ENCODE results near the gene ROM1.

The ROM1 gene

DNA sequence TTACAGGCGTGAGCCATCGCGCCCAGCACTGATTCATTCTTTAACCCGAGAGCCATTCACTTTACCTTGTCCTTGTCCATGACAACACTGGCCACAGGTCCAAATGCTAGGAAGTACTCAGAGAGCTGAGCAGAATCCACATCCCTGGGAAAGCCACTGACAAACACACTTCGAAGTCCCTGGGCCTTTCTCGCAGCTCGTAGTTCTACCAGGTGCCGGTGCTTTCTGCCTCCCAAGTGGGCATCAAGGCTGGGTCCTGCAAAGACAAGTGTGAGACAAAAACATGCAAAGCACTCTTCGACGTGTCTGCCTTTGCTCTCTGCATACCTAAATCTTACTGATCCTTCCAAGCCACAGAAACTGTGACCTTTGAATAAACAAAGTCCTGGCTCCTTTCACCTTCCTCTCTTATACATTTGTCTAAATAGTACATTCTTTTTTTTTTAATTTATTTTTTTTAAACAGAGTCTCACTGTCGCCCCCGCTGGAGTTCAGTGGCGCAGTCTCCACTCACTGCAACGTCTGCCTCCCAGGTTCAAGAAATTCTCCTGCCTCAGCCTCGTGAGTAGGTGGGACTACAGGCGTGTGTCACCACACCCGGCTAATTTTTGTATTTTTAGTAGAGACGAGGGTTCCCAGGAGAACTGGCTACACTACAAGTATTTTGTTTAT lies 24.0 kb upstream of the ROM1 start:
- DNase-seq, result no peak

DNA sequence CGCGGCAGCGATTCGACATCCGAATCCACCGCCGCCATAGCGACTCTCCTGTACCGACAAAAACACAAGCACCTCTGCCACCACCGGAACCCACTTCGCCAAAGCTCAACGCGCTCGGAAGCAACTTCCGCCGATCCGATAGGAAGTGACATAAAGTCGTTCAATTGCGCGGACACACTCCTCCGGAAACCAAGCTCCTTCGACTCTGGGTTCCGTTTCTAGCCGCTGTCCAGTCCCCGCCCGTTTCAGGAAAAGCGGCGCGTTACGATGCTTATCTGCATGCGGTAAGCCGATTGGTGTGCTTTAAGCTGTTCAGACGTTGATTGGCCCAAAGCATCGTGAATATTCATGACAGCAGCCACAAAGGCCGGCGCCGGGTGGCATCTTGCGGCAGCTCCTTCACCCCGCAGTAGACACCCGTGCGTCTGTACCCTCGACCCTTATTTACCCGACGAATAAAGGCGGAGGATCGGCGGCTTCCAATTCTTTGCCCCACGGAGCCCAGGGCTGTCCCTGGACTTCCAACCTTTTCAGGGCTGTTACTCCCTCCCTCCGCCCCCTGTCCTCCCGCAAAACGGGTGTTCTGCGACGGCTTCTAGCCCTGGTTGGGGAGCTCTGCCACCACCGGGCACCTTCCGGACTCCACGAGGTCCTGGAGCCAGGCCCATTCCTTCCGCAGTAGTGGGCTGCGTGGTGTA lies 21.5 kb upstream of the ROM1 start, which contains the start of gene TUT1:
Gene TUT1 (minus strand): TSS at position 76 of the 698 bp plus-strand sequence. CDS start 38 bp downstream, at position 38.
- peak; percentile 93 for DNase-seq

DNA sequence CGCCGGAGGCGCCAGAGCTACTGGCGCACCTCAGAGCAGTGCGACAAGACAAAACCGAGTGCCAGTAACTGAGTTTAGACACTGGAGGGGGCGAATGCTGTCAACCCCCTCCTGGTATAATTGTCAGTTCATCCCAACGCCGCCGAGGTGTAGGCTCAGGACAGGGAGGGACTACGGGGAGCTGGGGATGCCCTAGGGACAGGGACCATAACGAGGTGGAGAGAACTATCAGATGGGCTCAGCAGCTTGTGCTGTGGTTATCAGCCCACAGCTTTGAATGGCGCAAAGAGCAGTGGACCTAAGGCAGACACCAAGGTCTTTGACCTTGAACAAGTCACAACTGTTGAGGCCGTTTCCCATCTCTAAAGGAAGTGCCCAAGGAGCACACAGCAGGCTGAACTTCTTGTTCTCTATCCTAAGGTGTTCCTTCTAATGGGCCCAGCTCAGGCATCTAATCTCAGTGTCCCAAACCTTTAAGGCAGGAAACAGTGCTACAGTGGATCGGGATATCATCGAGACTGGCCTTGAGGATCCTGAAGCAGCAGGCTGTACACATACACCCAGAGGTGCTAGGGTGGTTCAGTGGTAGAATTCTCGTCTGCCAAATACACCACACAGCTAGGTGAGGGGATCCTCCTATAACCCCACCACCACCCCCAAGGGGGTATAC lies 20.8 kb upstream of the ROM1 start:
- DNase-seq, result no peak

DNA sequence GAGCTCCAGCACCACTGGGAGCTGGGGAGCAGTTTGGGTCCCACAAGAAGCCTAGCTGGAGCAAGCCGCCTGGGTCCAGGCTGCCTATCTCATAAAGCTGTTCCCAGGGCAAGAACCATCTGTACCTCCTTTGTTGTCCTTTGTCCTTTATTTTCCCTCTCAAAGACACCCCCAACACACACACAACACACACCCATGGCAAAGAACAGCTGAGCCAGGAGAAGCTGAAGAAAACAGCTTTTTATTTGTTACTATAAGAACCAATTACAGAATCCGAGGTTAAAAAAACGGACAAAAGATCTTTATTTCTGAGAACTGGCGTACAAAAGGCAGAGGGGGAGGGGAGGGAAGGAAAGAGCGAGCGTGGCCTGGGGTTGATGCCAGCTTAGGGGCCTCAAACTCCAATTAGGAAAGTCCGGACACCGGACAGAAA lies 20.1 kb upstream of the ROM1 start:
- no peak for DNase-seq

DNA sequence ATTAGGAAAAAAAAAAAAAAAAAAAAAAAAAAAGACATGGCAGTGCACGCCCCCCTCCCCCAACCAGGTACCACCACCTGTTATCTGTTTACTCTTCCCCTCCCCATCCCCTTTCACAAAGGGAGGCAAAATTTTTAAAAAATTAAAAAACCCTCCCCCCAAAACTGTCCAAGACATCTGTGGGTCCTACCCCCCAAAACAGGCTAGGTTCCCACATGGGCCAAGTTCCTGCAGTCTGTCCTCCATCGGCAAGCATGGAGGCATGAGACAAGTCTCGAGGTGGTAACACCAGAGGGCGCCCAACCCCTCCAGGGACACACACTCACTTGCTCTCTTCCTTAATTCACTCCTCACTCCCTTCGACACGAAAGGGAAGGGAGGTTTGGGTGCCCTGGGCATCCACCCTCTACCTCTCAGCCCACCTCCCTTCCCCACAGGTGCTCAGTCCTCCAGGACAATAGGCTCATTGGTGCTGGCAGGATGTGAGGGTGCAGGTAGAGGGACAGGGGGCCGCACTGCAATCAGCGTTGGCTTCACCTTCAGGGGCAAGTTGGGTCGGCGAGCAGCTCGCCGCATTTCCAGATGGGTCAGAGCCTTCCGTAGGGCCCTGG lies 19.5 kb upstream of the ROM1 start:
- peak; percentile 76 for DNase-seq

DNA sequence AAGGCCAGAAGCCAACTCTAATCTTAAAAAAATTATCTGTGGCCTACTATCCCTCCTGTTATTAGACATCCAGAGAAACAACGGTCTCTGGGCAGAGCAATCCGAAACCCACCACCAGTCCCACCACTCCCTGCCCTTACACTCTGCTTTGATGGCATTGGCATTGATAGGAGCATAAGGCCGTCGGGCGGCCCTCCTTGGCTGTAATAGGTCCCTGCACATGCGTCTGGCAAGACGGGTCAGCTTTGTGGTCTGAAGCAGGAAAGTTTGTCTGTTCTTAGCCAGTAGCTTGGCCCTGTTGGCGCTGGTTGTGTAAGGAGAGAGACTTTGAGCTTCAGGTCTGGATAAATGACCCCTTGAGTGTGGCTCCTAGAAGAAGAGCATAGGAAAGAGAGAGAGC lies 17.9 kb upstream of the ROM1 start:
- DNase-seq, result no peak

DNA sequence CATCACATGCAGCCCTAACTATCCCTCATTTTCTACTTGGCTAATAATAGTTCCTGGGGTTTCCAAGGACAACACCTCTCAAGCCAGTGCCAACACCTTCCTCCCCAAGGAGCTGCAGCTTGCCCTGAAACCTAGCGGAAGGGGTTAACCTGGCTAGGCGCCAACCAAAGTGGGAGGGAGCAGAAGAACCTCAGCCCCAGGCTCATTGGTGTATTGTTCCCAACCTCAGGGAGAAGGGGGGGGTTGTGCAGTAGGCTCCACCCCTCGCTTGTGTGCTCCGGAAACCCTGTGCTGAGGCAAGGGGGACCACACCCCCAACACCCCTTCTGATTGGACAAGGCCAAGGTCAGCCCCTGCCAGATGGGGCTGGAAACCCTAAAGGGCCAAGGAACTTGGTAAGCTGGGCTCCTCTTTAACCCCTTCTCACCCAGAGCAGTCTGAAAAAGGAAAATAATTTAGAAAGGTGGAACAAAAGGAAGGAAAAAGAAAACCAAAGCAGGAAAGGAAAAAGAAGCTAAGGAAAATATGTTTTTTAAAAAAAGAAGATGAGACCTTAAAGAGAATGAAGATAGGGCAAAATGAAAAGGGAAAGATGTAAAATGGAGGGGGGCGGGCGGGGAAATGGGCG lies 13.9 kb upstream of the ROM1 start:
- DNase-seq, result peak; percentile 91

DNA sequence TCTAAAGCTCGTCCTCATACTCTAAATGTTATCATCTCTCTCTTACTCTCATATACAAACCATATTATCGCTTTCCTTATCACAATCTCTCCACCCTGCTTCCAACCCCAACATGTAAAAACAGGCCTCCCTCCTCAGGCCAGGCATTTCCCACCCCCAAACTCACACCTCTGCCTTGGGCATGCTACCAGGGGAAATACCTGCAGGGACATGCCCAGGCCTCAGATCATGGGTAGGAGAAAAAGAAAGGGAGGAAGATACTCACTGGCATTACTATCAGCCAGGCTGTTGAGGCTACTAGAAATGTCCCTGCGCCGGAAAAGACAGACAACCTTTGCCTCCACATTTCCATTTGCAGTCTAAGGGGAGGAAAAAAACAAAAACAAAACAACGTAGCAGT lies 13.2 kb upstream of the ROM1 start:
- no peak for DNase-seq

DNA sequence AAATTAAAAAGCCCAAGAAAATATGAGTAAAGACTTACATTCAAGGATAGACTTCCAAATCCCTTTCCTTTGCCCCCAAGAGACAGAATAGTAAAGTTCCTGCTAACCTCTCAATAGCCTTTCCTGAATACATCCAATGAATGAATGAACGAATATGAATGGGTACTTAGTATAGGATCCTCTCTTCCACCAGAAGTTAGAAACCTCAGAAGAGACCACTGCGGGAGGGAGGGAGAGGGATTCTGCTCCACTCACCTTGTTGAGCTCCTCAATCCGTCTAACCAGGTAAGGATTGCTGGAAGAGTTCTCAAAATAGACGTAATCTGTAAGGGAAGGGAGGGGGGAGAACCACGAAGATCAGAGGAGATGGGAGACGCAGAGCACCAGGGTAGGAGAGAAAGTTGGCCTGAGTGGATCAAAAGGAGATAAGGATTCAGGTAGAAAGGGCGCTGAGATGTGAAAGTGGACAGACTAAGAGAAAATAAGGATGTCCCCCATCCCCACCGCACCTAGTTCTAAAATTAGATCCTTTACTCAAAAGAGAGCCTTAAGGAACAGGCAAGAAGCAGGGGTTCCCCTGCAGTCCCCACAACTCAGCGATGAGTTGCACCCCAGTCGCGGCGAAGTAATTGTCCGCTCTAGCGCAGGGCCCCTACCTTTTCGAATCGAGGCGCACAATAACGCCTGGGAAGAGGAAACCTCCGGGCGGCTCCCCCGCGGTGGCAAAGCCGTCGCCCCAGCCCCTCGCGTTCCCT lies 12.5 kb upstream of the ROM1 start:
- DNase-seq, result no peak

DNA sequence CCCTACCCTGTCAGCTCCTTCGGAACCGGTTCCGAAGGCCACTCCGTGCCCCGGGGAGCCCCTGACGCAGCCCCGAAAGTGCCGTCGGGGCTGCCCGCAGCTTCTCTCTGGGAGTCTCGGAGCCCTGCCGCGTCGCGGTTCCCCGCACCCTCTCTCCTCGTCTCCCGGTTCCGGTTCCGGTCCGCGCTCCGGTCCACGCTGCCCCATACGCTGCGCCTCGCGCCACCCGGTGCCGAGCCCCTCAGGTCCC lies 12.0 kb upstream of the ROM1 start:
- DNase-seq, result no peak

DNA sequence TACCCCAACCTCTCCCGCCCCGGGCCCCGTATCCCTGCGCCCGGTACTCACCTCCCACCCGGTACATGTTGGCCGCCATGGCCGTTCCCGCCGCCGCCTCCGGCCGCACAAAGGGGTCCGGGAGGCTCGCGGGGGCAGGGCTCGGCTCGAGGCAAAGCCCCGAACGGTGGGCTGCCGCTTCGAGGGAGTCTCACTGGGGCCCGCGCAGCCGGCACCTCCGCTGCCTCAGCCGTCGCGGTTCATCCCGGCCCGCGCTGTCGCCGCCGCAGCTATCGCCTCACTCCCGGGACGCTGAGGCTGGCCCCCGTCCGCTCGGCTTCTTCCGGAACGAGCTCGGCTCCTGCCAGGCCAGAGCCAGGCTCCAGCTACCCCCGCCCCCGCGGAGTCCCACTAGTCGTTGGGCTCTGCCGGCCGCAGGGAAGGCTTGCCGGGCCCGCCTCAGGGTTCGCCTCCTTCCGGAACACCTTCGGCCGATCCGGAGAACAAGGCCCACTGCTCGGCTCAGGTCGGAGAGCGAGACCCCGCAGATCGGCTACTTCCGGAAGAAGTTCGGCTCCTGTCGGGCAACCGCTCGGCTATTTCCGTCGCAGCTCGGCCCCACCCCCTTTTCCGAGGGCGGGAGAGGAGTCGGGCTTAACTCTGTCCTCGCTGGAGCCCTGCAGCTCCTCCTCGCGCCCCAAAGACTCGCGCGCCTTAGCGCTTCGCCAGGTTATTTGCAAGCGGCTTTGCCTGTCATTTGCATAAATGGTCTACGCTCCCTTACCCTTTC lies 11.5 kb upstream of the ROM1 start, which contains the start of gene MTA2:
Gene MTA2 (minus strand): TSS at position 494 of the 769 bp plus-strand sequence. CDS start 415 bp downstream, at position 79.
- peak; percentile 100 for DNase-seq

DNA sequence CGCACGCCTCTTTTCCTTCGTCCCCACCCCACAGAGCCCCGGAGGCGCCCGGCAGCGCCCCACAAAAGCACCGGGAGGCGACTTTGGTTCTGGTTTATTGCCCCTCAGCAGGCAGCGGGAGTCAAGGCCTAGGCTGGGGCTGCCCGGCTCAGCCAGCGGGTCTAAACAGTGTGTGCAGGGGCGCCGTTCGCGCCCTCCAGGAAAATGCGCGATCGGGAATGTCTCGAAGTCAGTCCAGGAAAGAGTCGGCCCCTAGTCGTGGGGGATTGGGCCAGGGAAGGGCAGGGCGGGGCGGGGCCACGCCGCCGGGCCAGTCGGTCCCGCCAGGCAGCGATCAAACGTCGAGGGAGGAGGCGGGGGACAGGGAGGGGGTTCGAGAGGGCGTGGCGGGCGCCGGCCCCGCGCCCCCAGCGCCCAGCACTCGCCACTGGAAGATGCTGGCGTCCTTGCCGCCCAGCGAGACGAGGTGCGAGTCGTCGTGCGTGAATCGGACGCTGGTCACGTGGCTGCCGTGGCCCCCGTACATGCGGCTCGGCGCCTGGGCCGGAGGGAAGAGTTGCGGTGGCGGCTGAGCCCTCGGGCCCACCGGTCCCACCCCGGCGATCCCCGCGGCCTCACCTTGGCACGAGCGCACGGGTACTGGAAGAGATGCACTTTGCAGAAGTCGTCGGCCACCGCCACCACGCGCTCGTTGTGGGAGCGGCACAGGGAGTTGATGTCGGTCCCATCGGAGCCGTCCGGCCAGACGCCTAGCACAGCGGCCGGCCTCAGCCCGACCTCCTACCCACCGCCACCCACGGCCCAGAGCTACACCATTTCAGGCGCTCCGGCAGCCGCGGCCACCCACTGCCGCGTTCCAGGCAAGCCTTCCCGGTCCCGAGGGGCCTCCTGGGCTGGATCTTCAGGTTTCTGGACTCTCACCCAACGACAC lies 10.7 kb upstream of the ROM1 start:
- no peak for DNase-seq

DNA sequence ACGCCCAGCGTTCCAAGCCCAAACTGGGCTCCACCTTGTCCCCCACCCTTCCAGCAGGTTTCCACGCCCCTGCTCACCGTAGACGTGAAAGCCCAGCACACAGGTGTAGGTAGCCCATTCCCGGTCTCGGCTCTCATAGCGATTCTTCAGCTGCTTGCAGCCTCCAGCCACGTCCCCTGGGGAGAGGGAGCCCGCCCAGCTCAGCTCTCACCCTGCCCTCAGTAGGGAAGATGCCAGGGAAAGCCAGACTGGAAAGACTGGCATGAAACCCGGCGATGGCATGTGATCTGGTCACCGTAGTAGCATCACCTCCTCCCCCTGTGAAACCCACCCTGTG lies 10.0 kb upstream of the ROM1 start:
- DNase-seq, result no peak

DNA sequence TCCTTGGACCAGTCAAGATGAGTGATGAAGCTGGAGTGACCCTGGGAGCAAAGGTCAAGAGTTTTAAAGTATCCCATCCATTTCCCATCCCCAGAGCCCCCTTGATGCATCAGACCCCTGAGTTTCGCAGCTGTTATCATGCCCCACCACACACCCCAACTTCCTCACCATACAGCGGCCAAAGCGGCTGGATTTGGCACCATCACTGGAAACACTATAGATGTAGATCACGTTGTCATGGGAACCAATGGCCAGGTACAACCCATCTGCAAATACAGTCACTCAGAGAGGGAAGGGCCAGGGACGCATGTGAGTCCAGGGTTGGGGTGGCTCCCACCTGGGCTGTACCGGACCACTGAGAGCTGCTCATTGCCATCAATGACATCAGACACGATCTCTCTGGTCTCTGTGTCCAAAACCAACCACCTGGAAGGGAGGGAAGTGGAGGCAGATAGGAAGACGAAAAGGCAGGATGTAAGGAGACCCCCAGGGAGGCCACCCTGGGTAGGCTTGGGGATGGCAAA lies 9.2 kb upstream of the ROM1 start:
- DNase-seq, result no peak

DNA sequence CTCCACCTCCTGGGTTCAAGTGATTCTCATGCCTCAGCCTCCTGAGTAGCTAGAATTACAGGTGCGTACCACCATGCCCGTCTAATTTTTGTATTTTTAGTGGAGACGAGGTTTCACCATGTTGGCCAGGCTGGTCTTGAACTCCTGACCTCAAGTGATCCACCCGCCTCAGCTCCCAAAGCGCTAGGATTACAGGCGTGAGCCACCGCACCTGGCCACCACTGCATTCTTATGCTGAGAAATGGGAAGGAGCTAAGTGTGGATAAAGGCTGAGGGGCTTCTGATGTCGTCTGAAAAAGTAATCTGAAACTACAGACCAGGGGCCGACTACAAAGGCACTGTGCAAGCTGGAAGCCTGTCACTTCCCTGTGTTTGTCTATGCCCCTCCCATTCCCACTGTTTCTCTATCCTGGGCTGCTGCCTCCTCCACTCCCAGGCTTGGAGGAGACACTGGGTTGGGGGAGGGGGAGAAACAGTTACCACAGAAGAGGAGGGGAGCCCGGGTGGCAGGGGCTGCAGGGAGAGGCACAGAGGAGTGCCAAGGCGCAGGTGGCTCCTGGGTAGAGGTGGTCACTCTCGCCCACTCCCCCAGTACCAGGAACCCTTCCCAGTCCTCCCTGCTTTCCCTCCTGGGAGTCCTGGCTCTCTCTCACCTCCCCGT lies 8.5 kb upstream of the ROM1 start:
- no peak for DNase-seq

DNA sequence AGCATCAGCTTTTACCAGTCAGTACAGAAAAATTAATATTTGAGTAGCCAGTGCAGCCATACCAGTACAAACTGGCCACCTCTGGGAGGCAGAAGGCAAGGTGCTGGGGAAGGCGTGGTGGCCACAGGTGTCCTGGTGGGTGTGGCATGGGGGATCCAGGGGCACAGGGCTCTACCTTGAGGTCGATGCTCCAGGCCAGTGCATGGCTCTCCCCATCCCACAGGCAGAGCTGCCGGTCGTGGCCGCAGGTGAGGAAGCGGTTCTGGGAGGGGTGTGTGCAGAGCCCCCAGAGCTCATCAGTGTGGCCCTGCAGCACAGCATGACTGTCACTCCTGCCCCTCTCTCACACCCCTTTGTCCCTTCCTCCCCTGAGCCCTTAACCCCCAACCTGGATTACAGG lies 7.6 kb upstream of the ROM1 start:
- no peak for DNase-seq

DNA sequence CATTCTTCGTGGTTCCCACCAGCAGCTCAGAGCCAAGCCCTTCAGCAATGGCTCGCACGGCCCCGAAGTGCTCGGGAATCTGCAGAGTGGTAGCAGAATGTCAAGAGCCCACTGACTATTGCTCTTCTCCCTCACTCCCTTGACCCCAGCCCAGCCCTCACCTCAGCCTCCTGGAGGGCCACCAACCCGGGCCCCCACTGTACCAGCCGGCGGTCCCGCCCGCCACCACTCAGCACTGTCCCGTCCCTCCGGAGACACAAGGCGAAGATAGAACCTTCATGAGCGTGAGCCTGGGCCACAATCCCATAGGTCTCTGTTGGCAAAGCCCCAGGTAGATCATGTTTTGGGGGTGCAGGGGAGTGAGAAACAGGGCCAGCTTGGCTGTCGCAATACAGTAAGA lies 7.2 kb upstream of the ROM1 start:
- no peak for DNase-seq

DNA sequence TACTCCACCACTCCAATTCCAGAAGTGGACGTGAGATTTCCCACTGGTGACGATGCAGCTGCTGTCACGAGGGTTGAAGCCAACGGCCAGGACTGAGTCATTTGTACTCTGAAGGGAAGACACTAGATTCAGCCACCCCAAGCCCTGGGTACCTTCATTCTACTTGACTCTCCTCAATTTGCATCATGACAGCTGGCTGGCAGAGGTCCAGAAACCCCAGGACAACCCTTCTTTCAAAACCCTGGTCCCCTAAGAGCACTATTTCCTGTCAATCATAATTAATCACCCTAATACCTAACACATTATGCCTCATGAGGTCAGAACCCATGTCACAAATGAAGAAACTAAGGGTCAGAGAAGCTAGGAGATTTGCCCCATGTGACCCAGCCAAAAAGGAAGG lies 5.3 kb upstream of the ROM1 start:
- no peak for DNase-seq

DNA sequence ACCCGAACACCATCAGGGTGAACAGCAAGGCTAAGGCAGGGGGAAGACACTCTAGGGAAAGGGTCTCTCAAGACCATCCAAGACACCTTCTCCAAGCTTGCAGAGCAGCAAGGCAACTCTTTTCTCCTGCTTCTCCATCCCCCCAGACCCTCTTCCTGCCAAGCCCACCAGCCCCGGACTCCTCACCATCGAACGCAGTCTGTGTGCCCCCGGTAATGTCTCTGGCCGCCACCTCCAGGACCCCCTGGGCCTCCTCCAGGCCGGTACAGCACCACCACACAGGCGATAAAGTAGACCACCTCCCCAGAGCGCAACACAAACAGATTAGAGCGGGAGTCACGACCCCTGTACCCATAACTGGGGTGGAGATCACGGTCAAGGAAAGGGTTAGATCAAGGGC lies 4.3 kb upstream of the ROM1 start:
- no peak for DNase-seq

DNA sequence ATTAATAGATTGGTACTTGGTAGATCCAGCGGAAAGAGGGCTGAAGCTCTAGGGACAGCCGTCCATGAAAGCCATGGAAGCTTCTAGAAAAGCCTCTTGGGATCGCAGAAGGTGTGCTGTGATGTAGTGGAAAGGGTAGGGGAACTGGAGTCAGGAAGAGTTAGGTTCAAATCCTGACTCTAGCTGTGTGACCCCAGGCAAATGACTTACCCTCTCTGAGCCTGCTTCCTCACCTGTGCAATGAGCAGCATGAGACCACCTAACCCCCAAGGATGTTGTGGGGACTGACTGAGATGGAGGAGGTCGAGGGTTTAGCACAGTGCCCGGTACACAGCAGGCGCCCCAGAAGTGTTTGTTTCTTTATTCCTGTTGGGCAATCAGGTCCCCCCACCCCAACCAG lies 2.7 kb upstream of the ROM1 start:
- DNase-seq, result no peak

Data from activated T-cell treated with anti-CD3 and anti-CD28 coated beads, Interleukin-2, amount 50 U/mL, for 1 hour (primary cell).